Urinary bladder (tissue), 4 donors: ENCODE measurements around the gene PTGDR2. TPM values are rescaled to one million over a fixed set of nuclear protein-coding genes. Genes with fewer than 3 reads are reported as not detected.

Experiments used
- DNase-seq: peaks from one replicate; pipeline ENCODE4 v3.0.0-alpha.2; 2015; ENCODE audit errors: extremely low spot score
- H3K27ac ChIP-seq: one replicate; pipeline ENCODE4 v1.5.1; 2013; ENCODE audit warnings: low read depth, mild to moderate bottlenecking, moderate library complexity
- H3K36me3 ChIP-seq: one replicate; pipeline ENCODE4 v1.6.1; 2013; ENCODE audit warnings: mild to moderate bottlenecking, moderate library complexity; ENCODE audit not compliant: insufficient read depth
- H3K4me1 ChIP-seq: one replicate; pipeline ENCODE4 v1.6.1; 2013; ENCODE audit warnings: mild to moderate bottlenecking, moderate library complexity; ENCODE audit not compliant: insufficient read depth
- H3K4me3 ChIP-seq: one replicate; pipeline ENCODE4 v1.5.1; 2013; ENCODE audit warnings: low read depth, low read length
- WGBS: extraction: QIAGEN DNeasy Blood & Tissue Kit; methylation state at CpG from one replicate; pipeline ENCODE4 v1.1.7; 2013; 5-methylcytosine and 5-hydroxymethylcytosine counted together
- polyA plus RNA-seq: library from polyadenylated mRNA; stranded (reverse); fragments of 200-250 nt; gene quantifications from one replicate; pipeline ENCODE4 v1.2.3, GENCODE V29; 2013
- total RNA-seq: library from RNA; depleted of rRNA; stranded (reverse); fragments of >200 nt; gene quantifications from one replicate; pipeline ENCODE4 v1.2.3, GENCODE V29; 2014
- donor health status: healthy with polysubstance abuse.
- donor health status: healthy.

PTGDR2 gene
- total and polyA plus RNA-seq, 2 donors, result 0.37 to 0.98 TPM

DNA sequence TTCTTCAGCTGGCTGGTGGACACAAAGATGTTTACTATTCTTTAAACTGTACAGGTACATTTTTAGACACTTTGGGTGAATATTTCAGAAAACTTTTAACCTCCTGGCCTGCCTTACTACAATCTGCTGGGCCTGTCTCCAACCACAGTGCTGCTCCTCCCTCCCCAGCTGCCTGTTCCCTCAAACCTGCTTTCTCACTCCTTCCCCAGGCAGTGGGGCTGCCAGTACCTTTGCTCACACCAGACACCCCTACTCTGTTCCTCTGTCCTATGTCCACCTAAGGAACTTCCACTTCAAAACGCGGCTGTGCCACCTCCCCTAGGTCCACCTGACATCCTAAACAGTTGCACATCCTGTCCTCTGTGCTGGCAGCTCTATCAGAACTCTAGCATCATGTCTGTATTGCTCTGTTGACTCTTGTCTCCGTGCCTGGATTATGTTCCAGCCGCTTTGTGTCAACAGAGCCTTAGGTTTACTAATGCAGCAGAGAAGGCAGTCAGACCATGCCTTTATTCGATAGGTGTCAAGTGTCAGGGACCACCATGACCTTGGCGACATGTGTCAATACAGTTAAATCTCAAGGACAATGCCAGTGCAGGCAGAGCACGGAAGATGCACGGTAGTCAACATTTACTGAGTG is 25.0 kb upstream of the PTGDR2 start:
- 50% methylated on average over 8 of the region's 8 CpGs for WGBS
- Histone ChIP-seq H3K4me3 (no peak overlapping the region), H3K4me1 (no peaks in the 10 kb centered on the region), H3K36me3 (no peaks in the 10 kb centered on the region), H3K27ac (no peak overlapping the region)
- DNase-seq, result no peak

DNA sequence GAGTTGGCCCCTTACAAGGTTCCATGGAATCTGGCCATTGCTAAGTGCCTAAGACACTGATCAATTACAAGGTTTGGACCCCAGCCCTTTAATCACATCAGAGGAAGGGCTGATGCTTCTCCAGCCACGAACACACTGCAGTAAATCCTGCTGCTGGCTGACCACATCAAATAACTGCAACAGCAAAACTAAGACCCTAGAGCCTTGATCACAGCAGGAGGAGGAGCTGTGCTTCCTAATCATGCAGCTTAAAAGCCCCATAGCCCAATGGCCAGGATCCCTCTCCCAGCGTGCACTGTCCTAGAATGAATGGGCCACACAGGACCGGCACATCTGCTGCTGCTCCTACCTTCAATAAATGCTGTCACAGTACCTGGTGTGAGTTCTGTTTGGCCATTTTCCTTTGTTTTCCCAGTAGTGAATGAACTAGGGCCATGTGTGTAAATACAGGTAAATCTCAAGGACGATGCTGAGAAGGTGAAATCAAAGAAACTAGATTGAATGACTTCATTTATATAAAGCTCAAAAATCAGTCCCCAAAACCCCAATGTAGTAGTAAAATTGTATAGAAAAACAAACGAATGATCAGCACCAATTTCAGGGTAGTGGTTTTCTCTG is 24.3 kb upstream of the PTGDR2 start:
- 65% methylated on average over 5 of the region's 5 CpGs for WGBS
- Histone ChIP-seq H3K4me1 (no peaks in the 10 kb centered on the region), H3K36me3 (no peaks in the 10 kb centered on the region), H3K27ac (peak overlapping the region; percentile 29), H3K4me3 (no peak overlapping the region)
- no peak for DNase-seq

DNA sequence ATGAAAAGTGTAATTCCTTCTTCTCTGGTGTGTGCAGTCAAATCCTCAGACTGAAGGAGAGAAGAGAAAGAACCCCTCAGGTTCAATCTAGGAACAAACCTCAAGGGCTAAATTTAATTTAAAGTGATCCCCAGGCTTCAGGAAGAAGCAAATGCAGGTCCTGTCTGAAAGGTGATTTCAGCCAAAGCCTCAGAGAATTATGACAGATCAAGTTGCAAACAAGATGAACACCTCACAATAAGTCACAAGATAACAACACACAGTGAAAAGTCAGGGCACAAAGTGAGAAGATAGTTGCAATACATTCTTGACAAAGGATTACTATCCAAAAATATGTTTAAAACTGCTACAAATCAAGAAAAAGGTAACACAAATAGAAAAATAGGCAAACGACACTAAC is 23.4 kb upstream of the PTGDR2 start:
- no peaks in the 10 kb centered on the region for H3K36me3 ChIP-seq
- DNase-seq, result no peak
- no peaks in the 10 kb centered on the region for H3K4me1 ChIP-seq
- 82% methylated on average over 1 of the region's 1 CpG for WGBS
- no peak overlapping the region for H3K4me3 ChIP-seq
- H3K27ac ChIP-seq, result peak overlapping the region; percentile 51

DNA sequence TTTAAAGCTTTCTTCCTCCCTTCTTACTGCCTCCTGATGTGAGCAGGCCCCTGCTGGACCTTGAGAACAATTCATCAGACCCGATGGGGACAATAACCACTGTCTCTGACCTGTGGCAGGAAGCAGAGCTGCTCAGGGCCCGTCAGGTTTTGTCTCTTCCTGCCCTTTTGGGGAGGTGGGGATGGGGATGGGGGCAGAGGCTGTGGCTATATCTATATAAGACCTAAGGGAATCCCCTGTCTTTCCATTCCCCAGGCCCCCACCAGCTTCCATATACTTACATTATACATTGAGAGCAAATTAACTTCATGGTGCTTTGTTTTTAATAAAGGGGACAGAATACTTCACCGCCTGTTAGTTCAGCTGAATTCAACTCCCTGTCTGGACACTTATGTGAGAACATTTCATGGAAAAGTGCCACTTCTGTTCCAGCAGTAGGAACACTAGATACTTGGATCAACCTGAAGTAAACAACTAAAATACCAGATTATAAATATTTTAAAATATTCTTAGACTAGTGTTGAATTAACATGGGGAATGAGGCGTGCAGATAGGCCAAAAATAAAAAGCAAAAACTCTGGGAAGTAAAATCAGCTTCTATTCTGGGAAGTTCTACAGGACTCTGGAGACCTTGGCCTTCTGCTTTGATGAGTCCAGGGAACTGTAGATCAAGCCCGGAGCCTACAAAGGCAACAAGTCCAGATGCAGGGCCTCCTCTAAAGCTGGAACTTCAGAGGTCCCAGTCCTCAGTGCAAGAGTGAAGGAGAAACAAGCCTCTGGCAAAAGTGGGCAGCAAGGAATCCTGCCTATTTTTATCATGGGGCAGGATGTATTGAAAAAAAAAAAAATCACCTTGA is 22.7 kb upstream of the PTGDR2 start:
- Histone ChIP-seq H3K4me3 (no peak overlapping the region), H3K27ac (peak overlapping the region; percentile 51), H3K36me3 (no peaks in the 10 kb centered on the region), H3K4me1 (no peaks in the 10 kb centered on the region)
- DNase-seq, result no peak
- WGBS, result 48% methylated on average over 5 of the region's 5 CpGs

DNA sequence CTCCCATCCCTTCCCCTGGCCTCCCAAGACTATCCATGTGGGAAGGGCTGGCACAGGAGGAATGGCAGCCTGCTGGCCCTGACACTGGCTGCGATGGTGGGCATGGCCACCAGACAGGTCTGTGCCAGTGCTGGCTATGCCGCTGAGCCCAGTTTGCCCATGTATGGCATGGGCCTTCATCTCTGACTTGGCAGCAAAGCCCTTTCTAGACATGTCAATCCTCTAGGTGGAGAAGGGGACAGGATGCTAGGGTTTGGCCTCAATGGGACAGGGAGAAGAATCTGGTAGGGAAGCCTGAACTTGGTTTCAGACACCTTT is 20.4 kb upstream of the PTGDR2 start:
- no peak overlapping the region for H3K4me3 ChIP-seq
- no peak overlapping the region for H3K27ac ChIP-seq
- no peaks in the 10 kb centered on the region for H3K4me1 ChIP-seq
- H3K36me3 ChIP-seq, result no peaks in the 10 kb centered on the region
- DNase-seq, result no peak
- WGBS, result 98% methylated on average over 2 of the region's 2 CpGs

DNA sequence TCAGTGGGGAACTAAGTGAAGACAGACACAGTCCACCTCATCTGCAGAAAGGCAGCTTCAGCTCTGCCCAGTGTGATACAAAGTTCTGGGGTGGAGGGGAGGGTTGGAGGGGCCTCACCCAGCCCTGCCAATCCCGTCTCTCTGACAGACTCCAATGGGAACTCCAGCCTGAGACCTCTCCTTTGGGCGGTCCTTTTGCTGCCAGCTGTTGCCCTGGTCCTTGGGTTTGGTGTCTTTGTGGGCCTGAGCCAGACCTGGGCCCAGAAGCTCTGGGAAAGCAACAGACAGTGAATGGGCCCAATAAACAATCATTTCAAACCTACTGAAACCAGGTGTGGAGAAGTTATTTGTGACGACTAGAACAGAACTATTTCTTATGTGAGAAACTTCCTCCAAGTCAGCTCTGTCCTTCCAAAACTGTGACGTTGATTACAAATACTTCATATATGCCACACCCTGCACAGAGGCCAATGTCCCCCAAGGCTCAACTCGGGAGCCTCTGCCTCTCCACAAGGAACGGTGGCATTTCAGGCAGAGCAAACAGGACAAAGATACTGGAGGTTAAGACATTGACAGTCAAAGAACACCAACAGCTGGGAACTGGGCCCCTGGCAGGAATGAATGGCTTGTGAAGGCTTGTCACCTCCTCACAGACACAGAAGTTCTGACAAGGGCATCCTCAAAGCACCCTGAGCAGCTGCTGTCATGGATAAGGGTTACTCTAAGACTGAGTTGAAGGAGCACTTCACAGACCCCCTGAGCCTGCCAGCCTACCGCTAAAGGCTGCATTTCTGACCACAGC is 19.8 kb upstream of the PTGDR2 start:
- no peak overlapping the region for H3K4me3 ChIP-seq
- H3K36me3 ChIP-seq, result no peaks in the 10 kb centered on the region
- H3K27ac ChIP-seq, result no peak overlapping the region
- H3K4me1 ChIP-seq, result no peaks in the 10 kb centered on the region
- no peak for DNase-seq
- 86% methylated on average over 7 of the region's 7 CpGs for WGBS

DNA sequence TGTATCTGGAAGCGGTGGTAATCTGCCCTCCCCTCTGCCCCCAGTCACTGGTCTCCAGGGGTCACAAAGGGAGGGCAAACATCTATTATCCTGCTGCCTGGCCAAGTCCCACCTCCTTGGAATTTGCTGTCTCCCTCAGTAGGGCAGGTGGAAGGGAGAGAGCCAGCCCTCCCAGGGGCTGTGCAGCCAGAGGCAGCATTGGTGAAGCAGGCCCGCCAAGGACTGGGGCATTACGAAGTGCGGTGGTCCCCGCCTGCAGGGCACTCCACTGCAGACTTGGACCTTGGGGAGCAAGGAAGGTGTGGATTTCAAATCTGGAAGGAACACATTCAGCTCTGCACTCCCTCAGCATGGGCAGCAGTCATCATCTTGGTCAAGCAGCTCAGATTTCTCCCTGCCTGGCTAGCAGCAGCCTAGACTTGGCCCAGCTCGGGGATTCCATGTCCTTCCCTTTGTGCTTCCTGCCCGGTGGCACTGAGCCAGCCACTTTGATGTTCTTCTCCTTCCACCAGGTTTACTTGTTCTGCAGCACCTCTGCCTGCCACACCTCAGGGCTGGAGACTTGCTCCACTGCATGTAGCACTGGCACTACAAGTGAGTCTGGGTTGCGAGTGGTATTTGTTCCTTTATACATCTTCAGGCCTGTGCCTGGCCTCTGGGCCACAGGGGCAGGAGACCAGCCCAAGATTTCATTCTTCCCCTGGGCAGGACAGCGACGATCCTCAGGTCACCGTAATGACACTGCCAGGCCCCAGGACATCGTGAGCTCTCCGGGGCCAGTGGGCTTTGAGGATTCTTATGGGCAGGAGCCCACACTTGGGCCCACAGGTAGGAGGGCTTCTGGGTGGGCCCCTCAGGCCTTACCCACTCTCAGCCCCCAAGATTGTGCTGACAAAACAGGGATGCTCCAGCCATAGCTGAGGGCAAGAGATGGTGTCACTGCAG is 18.9 kb upstream of the PTGDR2 start:
- 88% methylated on average over 13 of the region's 13 CpGs for WGBS
- H3K27ac ChIP-seq, result no peak overlapping the region
- no peak for DNase-seq
- H3K36me3 ChIP-seq, result no peaks in the 10 kb centered on the region
- no peaks in the 10 kb centered on the region for H3K4me1 ChIP-seq
- H3K4me3 ChIP-seq, result no peak overlapping the region

DNA sequence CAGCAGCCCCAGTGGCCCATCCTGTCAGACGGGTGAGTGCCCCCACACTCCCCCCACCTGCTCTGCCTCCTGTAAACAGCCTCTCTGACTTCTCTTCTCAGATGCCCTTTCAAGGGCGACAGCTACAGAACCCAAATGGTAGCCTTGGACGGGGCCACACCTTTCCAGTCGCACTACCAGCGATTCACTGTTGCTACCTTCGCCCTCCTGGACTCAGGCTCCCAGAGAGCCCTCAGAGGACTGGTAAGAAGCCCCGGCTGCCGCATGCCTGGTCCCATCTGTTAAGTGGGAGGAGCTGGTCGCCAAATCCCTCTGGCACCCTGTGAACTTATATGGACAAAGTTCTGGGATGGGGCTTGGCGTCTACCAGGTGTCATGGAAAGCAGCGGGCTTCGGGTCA is 17.8 kb upstream of the PTGDR2 start:
- Histone ChIP-seq H3K4me3 (no peak overlapping the region), H3K27ac (no peak overlapping the region), H3K36me3 (no peaks in the 10 kb centered on the region), H3K4me1 (no peaks in the 10 kb centered on the region)
- 86% methylated on average over 12 of the region's 12 CpGs for WGBS
- no peak for DNase-seq

DNA sequence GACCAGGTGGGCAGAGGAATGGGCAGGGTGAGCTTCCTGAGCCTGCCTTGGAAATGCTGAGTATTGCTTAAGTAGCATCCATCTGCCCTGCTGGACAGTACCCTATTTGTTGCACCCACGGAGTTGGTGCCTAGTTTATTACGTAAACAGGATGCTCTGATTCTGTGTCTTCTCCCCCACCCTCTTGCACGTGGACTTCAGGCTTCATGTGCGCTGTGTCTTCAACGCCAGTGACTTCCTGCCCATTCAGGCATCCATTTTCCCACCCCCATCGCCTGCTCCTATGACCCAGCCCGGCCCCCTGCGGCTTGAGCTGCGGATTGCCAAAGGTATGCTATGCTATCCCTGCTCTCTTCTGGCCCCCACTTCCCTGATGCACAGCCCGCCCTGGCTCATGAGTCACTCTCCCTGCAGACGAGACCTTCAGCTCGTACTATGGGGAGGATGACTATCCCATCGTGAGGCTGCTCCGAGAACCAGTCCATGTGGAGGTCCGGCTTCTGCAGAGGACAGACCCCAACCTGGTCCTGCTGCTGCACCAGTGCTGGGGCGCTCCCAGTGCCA is 17.3 kb upstream of the PTGDR2 start:
- WGBS, result 55% methylated on average over 16 of the region's 16 CpGs
- no peak overlapping the region for H3K4me3 ChIP-seq
- H3K36me3 ChIP-seq, result no peaks in the 10 kb centered on the region
- H3K4me1 ChIP-seq, result no peaks in the 10 kb centered on the region
- no peak overlapping the region for H3K27ac ChIP-seq
- no peak for DNase-seq

DNA sequence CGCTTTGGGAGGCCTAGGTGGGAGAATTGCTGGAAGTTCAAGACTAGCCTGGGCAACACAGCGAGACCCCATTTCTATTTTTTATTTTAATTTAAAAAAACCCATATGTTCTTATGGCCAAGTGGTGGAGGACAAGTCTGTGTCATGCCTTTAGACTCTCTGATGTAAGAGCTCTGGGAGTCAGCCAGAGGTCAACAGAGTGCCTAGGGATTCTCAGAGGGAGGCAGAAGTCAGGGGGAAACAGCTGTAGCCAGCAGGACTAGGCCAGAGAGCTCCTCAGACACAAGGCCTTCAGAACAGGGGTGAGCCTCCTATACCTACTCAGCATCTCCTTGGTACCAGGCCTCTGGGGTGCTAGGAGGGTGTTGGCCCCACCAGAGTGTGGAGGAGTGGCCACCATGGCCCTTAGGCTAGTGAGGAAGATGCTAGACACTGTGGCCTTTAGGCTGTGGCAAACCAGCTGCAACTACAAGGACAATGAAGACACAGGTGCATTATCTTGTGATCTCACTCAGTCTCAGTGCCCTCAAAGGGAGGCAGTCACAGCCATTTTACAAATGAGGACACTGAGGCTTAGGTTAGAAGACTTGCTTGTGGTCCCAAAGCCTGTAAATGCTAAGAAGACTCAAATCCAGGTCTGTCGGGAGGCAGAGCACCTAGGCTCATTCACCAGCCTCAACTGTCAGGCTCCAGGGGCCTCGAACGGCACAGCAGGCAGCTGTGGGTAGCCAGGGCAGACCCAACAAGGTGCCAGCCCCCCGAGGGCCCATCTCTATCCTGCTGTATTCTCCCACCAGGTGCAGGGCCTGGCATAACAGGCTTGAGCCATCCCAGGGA is 16.6 kb upstream of the PTGDR2 start:
- H3K27ac ChIP-seq, result no peak overlapping the region

DNA sequence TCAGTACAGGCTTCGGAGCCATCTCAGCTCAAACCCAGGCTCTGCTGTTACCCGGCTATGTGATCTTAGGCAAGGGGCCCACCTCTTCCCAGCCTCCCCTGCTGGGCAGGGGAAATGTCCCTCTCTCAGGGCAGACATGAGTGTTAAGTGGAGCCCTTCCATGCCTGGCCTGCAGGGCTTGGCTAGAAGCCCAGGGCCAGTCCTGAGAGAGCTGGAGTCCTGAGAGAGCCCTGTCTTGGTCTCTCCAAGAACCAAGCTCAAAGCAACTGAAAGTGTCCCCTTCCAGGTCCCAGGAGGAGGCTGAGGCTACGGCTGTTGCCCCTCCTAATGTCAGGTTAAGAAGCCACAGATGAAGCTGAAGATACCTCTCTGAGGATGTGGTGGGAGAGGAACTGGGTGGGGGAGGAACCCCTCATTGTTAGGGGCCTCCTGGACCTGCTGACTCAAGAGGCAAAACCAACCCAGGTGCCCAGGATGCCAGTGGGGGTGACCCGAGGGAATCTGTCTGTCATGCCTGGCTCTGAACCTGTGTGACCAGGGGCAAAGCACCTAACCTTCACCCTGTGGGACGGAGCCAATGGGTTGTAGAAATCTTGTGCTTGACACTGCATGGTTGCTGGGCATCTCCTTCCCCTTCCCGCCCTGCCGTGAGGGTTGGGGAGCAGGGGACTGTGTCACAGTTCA is 15.8 kb upstream of the PTGDR2 start:
- no peak overlapping the region for H3K27ac ChIP-seq
- H3K36me3 ChIP-seq, result no peaks in the 10 kb centered on the region
- 82% methylated on average over 7 of the region's 7 CpGs for WGBS
- no peak for DNase-seq
- no peaks in the 10 kb centered on the region for H3K4me1 ChIP-seq
- no peak overlapping the region for H3K4me3 ChIP-seq

More for the DNA sequence above, 16.6 kb upstream of the PTGDR2 start:
- H3K4me1 ChIP-seq, result no peaks in the 10 kb centered on the region
- no peak overlapping the region for H3K4me3 ChIP-seq
- no peaks in the 10 kb centered on the region for H3K36me3 ChIP-seq
- WGBS, result 89% methylated on average over 6 of the region's 6 CpGs
- no peak for DNase-seq
